HFF-Myc (cell line): Measurements from ENCODE around the gene HOXA3.

Source experiments
- DNase-seq: peaks from one replicate; pipeline ENCODE4 v3.0.0-alpha.2; 2011; ENCODE audit warnings: low read depth; ENCODE audit errors: extremely low read depth
- H3K4me3 ChIP-seq: replicated peaks from 2 replicates; pipeline ENCODE4 v1.5.1; 2011; ENCODE audit warnings: low read depth, mild to moderate bottlenecking, control low read depth, low read length
- TF ChIP-seq, protein P1 (sequence below): IDR thresholded peaks from 2 replicates; pipeline ENCODE4 v1.5.1; 2012; ENCODE audit warnings: mild to moderate bottlenecking, low read depth, low read length, control low read depth; ENCODE audit errors: missing control alignments

Gene HOXA3

DNA sequence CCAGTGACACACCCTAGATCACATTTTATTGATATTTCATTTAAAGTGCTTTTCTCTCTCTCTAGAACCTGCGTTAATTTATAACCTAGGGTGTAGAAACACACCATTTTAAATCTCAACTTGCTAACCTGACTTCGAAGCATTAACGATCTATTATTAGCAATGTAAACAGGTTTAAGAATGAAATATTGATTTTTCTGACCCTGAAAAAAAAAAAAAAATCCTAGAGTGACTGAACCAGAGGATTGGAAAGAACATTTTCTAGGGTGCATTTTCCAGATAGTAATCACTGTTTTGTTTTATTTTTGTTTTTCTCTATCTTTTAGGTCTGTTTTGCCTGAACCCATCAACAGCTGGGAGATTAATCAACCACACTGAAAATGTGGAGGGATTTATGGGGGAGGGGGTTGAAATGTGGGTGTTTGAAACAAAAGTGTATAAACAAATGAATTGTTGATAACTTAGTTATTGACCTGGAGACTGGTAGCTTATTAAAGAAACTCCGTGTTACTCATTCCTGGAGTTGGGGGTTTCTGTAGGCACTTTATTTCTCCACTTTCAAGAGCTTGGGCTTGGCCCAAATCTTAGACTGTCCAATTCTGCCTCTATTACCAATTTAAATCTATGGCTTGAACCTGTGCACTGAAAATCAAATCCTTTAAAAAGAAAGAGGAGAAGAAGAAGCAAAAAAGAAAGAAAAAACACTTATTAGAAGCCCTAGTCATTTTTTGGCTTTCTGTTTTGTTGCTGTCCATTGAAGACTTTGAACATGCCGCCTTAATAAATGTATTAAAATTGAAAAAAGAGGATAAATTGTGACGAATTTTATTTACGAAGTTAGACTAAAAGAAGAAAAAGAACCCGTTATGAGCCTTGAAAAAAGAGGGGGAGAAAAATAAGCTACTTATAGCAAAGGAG, 52.7 kb downstream of the HOXA3 start:
- no peak for DNase-seq
- TF ChIP-seq, protein P1, sequence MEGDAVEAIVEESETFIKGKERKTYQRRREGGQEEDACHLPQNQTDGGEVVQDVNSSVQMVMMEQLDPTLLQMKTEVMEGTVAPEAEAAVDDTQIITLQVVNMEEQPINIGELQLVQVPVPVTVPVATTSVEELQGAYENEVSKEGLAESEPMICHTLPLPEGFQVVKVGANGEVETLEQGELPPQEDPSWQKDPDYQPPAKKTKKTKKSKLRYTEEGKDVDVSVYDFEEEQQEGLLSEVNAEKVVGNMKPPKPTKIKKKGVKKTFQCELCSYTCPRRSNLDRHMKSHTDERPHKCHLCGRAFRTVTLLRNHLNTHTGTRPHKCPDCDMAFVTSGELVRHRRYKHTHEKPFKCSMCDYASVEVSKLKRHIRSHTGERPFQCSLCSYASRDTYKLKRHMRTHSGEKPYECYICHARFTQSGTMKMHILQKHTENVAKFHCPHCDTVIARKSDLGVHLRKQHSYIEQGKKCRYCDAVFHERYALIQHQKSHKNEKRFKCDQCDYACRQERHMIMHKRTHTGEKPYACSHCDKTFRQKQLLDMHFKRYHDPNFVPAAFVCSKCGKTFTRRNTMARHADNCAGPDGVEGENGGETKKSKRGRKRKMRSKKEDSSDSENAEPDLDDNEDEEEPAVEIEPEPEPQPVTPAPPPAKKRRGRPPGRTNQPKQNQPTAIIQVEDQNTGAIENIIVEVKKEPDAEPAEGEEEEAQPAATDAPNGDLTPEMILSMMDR = no peak
- H3K4me3 ChIP-seq = no peak overlapping the region

DNA sequence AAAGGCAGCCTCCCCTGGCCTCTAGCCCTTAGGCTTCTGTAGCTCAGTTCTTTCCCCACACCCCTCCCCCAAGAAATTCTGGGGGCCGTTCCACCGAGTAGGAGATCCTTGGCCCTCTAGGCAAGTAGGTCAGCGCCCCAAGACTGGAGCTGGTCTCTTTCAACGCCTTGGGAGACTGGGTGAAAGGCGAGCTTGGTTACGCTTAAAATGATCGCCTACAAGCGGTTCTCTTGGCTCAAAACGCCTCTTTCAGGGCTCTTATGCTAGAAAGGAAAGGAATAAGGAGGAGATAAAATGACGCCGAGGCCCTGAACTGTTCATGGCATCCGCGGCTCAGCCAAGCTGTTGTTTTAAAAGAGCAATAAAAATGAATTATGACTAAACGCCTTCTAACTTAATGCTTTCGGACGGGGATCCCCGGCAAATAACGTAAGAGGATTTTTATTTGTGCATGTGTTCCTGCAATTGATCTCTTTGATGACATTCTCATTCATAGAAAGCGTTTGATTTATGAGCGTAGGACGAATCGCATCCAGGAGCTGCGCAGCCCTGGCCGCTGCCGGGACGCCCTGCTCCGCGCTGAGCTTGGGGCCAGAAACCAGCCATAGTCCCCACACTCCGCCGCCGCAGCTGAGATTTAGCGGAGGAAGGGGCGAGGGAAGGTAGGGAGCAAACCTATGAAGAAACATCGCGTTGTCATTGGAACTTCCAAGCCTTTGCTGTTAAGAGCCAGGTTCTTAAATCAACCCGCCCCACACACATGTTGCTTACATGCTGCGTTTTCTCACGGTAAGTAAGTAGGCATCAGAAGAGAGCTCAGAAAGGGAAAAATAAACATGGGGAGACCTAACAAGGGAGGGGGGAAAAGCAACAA, 53.6 kb downstream of the HOXA3 start:
- TF ChIP-seq, protein P1 = no peak
- H3K4me3 ChIP-seq = no peak overlapping the region

DNA sequence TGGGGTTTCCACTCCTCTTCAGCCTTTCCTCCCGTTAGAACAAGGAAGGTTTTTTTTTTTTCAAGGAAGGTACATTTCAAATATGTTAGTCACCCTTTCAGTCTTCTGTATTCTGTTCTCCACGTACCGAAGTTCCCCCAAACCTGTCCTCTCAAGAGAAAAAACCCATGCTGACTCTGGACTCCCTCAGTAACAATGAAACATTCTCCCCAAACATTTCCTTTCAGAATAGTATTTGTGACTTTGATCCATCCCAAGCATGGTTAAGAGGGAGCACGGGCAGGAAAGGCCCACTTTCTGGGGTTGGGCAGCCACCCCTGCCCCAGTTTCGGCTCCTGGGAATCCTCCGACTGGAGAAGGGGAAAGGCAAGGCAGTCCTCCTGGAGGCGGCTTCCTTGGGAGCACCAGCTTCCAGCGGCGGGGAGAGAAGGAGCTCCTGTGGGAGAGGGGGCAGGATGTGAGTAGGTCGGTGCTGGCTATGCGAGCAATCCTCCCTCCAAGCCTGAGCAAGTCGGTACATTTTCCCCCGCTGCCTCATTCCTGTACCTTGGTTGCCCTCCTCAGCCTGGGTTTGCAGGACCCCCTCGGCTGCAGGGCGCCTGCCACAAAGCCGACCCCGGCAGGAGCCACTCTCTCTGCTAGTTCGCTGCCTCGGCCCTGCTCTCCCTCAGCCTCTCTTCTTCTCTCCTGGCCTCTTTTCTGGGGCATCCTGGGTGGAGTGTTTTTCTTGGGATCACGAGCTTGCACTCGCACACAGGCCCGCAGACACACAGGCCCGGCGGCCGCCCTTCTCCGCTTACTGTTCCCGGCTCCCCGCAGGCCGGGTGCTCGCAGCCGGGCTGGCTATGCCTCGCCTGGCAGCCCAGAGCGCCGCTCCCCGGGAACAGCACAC, 54.5 kb downstream of the HOXA3 start:
- TF ChIP-seq, protein P1 = no peak
- no peak for DNase-seq
- no peak overlapping the region for H3K4me3 ChIP-seq

More for the DNA sequence above, 53.6 kb downstream of the HOXA3 start:
- DNase-seq = no peak

DNA sequence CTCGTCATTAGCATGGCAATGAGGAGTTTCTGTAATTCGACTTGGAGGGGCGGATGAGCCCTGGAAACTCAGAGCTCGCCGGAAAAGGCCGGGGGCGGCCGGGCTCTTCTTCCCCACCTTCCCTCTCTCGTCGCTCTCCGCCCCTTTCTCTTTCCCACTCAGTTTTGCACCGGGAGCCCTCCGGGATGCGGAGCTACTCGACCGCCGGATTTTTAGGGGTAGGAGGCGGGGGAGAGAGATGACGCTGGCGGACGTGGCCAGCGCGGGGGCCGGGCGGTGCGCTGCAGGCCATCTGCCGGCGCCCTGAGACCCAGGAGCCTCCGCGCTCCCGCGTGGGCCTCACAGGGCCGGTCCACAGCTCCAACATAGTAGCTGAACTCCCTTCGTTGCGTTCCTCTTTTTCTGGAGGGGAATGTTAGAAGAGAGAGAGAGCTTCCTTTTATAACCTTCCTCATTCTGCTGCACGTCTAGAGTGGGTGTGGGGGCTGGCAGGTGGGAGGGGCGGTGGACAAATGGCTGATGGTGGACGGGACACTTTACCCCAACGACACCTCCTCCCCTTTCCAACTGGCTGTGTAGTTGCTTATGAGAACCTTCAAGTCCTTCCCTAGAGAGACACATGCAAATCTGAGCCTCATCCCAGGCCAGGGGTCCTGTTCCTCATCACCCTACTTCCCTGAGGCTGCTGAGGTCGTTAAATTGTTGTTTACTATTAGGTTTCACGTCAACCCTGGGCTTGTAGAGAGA, 55.4 kb downstream of the HOXA3 start:
- peak overlapping the region; percentile 48 for H3K4me3 ChIP-seq
- TF ChIP-seq, protein P1 = no peak
- no peak for DNase-seq

DNA sequence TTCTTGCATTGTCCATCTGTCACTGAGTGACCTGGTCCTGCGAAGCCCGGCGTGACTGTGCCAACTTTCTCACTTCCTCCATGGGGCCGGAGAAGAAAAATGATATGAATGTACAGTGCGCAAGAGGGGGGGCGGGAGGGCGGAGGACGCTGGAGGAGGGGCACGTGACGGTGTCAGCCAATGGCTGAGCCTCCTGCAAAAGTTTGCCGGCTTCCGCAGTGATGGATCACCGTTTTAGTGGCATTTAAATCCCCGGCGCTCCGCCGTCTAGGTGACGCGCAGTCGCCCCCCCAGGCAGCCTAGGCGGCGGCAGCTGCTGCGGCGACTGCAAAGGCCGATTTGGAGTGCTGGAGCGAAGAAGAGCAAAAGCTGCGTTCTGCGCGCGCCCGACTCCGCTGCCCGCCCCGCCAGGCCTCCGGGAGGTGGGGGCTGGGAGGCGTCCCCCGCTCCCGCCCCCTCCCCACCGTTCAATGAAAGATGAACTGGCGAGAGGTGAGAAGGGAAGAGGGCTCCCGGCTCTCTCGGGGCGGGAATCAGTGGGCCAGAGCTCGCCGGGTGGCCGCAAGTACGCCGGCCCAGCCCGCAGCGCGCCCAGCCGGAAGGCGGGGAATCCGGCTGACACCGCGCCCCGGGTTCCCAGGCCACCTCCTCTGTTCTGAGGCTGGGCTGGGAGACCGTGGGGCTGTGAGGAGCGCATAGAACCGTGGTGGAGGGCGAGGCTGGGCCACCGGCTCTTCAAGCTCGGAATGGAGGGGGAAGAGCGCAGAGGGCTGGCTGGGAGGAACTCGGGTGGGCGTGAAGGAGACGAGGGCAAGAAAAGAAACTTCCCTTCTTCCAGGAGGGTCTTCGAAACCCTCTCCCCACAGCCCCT, 56.3 kb downstream of the HOXA3 start, which contains the start of gene HOXA1:
Gene HOXA1, minus strand, starts transcription at position 104 of the 871 bp plus-strand sequence. Its CDS starts 88 bp downstream, at position 16.
- peak within 1 kb of the TSS; percentile 48 for H3K4me3 ChIP-seq
- TF ChIP-seq, protein P1 = no peak
- peak; percentile 24 for DNase-seq
